Uterus (tissue), 2 donors: ENCODE data around the gene OR13F1.

Source experiments
- CTCF ChIP-seq, 4 experiments: fragments of 200-600 bp in 2 of 4; fragments of 450-650 bp in 2 of 4; sonication (generic) in 2 of 4; IDR thresholded peaks; one replicate each; pipeline ENCODE4 v1.5.1; 2016 to 2019; ENCODE audit warnings: antibody characterized with exemption in 4 of 4, mild to moderate bottlenecking in 2 of 4, moderate library complexity in 1 of 4
- POLR2A ChIP-seq, 2 donors: fragments of 450-650 bp; IDR thresholded peaks; one replicate each; pipeline ENCODE4 v1.6.1; 2016; ENCODE audit warnings: antibody characterized with exemption in 2 of 2, mild to moderate bottlenecking in 1 of 2, moderate library complexity in 1 of 2

DNA sequence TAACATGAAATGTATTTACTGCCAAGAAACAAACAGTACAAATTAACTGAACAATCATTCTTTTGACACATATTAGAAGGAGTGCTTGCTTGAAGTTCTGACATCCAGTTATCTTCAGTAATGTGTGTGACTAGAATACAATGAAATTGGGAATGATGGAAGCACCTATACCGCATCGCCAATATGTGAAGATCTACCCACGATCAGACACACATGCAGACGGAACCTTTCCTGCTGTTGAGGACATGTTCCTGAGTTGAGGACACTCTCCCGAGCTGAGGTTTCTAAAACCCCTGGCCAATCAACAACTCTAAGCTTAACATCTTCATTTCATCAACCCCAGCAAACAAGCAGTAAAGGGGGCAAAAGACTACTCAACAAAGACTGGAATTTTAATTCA lies 32.7 kb downstream of the OR13F1 start, which contains the start of gene OR13C3:
- TF ChIP-seq CTCF (IDR thresholded peaks at IDR 0.05) = no peak
- TF ChIP-seq POLR2A (IDR thresholded peaks at IDR 0.05) = no peak
